OCI-LY3 (cell line): ENCODE data around the gene KCNIP4.

Experiments
- H2AFZ ChIP-seq: fragments of 200-600, 300-600 bp; shearing (Covaris generic); 2 replicates; pipeline ENCODE4 v1.6.0; 2014; ENCODE audit warnings: antibody characterized with exemption, low read depth, low read length
- H3K27ac ChIP-seq: fragments of 200-600, 300-600 bp; sonication (generic); 2 replicates; pipeline ENCODE4 v1.5.1; 2014; ENCODE audit warnings: mild to moderate bottlenecking, low read length, moderate library complexity, mixed read lengths
- H3K27me3 ChIP-seq: fragments of 200-600, 300-600 bp; sonication (generic); 2 replicates; pipeline ENCODE4 v1.6.1; 2014; ENCODE audit warnings: low read depth, low read length, mixed read lengths
- H3K36me3 ChIP-seq: fragments of 200-600, 300-600 bp; sonication (generic); replicated peaks from 2 replicates; pipeline ENCODE3; 2014; ENCODE audit warnings: low read depth, low read length, mixed read lengths
- H3K4me1 ChIP-seq: fragments of 300-600, 200-600 bp; sonication (generic); 2 replicates; pipeline ENCODE4 v1.6.1; 2014; ENCODE audit warnings: low read length, mixed read lengths
- H3K4me2 ChIP-seq: fragments of 200-600, 300-600 bp; sonication (generic); 2 replicates; pipeline ENCODE4 v1.6.1; 2014; ENCODE audit warnings: low read length, mixed read lengths
- H3K4me3 ChIP-seq: fragments of 300-600, 200-600 bp; sonication (generic); 2 replicates; pipeline ENCODE4 v1.5.1; 2014; ENCODE audit warnings: antibody characterized with exemption, mild to moderate bottlenecking, low read length, moderate library complexity
- H3K79me2 ChIP-seq: fragments of 300-600, 200-600 bp; shearing (Covaris generic); 2 replicates; pipeline ENCODE4 v1.6.1; 2014; ENCODE audit warnings: mild to moderate bottlenecking, low read length, mixed read lengths
- H3K9ac ChIP-seq: fragments of 300-600, 200-600 bp; shearing (Covaris generic); 2 replicates; pipeline ENCODE4 v1.6.0; 2014; ENCODE audit warnings: mild to moderate bottlenecking, low read length, moderate library complexity
- H3K9me3 ChIP-seq: fragments of 200-600, 300-600 bp; shearing (Covaris generic); 2 replicates; pipeline ENCODE4 v1.6.1; 2014; ENCODE audit warnings: low read length, mixed read lengths; ENCODE audit not compliant: insufficient read depth
- H4K20me1 ChIP-seq: fragments of 200-600, 300-600 bp; sonication (generic); 2 replicates; pipeline ENCODE4 v1.6.1; 2016; ENCODE audit warnings: low read length, mixed read lengths; ENCODE audit not compliant: insufficient read depth
- EZH2phosphoT487 ChIP-seq: fragments of 200-600 bp; shearing (Covaris generic); IDR thresholded peaks from 2 replicates; pipeline ENCODE4 v1.6.1; 2018; ENCODE audit warnings: antibody characterized with exemption, mixed run types, low read depth
- TF ChIP-seq, protein P1 (sequence below): fragments of 200-600, 300-600 bp; sonication (generic); IDR thresholded peaks from 2 replicates; pipeline ENCODE4 v1.5.1; 2014; ENCODE audit warnings: antibody characterized with exemption, low read length, low read depth

KCNIP4 gene

DNA sequence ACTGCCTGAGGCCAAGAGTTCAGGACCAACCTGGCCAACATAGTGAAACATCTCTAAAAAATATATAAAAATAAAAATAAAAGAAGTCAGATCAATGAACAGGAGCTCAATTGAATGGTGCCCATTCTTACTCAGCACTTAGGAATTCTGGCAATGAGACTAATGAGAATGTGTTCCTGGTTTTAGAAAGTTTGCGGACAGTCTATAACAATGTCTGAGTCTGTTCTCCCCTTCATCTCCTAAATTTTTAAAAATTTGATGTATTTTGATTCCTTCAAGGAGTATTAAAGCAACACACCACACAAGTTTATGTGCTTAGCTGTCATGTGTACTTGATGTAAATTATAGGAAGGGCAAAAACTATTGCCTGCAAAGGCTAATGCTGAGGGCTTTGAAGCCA, 30.6 kb upstream of the KCNIP4 start:
- no peaks in the 10 kb centered on the region for H4K20me1 ChIP-seq
- no peaks in the 10 kb centered on the region for H3K9me3 ChIP-seq
- H3K36me3 ChIP-seq = no peaks in the 10 kb centered on the region

DNA sequence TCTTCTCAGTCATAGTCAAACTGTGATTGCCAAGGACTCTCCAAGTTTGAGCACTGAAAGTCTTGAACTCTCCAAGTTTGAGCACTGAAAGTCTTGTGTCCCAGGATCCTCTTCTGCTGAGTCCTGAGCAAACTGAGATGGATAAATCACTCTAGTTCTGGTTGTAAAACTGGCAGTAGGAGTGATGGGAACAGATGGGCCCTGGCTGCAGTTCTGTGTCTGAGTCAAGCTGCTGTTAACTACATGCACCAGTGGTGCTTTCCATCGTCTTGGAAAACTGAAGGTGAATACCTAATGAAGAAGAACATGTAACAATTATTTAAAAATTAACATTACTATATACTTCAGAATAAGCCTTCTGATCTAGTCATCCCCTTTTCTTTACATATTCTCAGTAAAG, 27.6 kb upstream of the KCNIP4 start:
- no peaks in the 10 kb centered on the region for H3K9me3 ChIP-seq
- no peaks in the 10 kb centered on the region for H3K4me1 ChIP-seq

More for the DNA sequence above, 30.6 kb upstream of the KCNIP4 start:
- no peak overlapping the region for H3K4me3 ChIP-seq
- H3K4me2 ChIP-seq = no peak overlapping the region
- H3K9ac ChIP-seq = no peak overlapping the region
- no peak overlapping the region for H3K27ac ChIP-seq
- H3K4me1 ChIP-seq = no peaks in the 10 kb centered on the region
- TF ChIP-seq EZH2phosphoT487 = no peak
- TF ChIP-seq, protein P1, sequence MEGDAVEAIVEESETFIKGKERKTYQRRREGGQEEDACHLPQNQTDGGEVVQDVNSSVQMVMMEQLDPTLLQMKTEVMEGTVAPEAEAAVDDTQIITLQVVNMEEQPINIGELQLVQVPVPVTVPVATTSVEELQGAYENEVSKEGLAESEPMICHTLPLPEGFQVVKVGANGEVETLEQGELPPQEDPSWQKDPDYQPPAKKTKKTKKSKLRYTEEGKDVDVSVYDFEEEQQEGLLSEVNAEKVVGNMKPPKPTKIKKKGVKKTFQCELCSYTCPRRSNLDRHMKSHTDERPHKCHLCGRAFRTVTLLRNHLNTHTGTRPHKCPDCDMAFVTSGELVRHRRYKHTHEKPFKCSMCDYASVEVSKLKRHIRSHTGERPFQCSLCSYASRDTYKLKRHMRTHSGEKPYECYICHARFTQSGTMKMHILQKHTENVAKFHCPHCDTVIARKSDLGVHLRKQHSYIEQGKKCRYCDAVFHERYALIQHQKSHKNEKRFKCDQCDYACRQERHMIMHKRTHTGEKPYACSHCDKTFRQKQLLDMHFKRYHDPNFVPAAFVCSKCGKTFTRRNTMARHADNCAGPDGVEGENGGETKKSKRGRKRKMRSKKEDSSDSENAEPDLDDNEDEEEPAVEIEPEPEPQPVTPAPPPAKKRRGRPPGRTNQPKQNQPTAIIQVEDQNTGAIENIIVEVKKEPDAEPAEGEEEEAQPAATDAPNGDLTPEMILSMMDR = no peak
- no peak overlapping the region for H2AFZ ChIP-seq
- no peaks in the 10 kb centered on the region for H3K79me2 ChIP-seq
- H3K27me3 ChIP-seq = no peaks in the 10 kb centered on the region

DNA sequence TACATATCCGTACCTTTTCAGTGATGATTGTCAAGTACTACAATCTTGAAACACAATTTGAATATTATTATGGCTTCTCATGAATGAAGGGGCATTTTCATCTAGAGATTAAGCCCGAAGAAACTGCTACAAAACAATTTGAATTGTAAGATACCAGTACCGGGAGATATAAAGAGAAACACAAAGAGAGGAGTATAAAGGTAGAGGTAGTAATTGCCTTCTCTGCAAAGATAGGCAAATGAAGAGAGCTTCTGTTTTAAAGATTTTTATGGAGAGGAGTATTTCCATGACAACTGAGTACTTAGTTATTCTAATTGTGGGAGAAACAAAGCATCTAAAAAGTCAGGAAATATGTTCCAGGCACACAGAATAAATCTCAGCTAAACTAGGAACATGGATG, 25.3 kb upstream of the KCNIP4 start:
- Histone ChIP-seq H4K20me1 (no peaks in the 10 kb centered on the region), H3K4me3 (no peak overlapping the region), H3K27me3 (no peaks in the 10 kb centered on the region), H3K9me3 (no peaks in the 10 kb centered on the region), H3K27ac (no peak overlapping the region), H3K79me2 (no peaks in the 10 kb centered on the region), H3K4me2 (no peak overlapping the region), H3K9ac (no peak overlapping the region), H3K4me1 (no peaks in the 10 kb centered on the region), H2AFZ (no peak overlapping the region), H3K36me3 (no peaks in the 10 kb centered on the region)
- TF ChIP-seq EZH2phosphoT487 = no peak
- TF ChIP-seq, protein P1 = no peak

More for the DNA sequence above, 27.6 kb upstream of the KCNIP4 start:
- Histone ChIP-seq H3K4me3 (no peak overlapping the region), H3K4me2 (no peak overlapping the region), H4K20me1 (no peaks in the 10 kb centered on the region), H3K9ac (no peak overlapping the region), H3K36me3 (no peaks in the 10 kb centered on the region), H3K27ac (no peak overlapping the region), H3K27me3 (no peaks in the 10 kb centered on the region), H2AFZ (no peak overlapping the region), H3K79me2 (no peaks in the 10 kb centered on the region)
- TF ChIP-seq, protein P1 = no peak
- TF ChIP-seq EZH2phosphoT487 = no peak

DNA sequence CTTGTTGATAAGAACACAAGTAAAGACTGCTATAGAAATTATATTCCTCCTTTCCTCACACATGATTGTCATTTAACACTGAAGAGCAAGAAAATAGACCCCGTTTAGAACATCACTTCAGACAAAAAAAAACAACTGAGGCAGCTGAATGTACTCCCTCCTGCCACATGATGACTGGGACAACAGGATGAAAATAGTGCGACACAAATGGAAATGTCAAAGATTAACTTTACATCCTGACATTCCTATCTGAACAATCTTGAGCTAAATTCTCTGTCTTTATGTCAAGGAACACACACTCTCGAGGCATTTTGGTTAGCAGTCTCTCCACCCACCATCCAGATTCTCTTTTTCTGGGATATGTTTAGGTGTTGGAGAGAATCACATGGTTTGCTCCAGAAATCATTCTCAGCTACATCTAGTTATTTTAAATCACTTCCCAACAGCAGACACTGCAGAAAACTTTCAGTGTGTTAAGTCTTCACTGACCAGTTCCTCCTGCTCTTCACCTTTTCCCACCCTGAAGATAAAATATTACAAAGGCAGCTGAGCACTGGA, 16.3 kb upstream of the KCNIP4 start:
- no peaks in the 10 kb centered on the region for H3K36me3 ChIP-seq
- no peak overlapping the region for H3K4me3 ChIP-seq
- H3K4me2 ChIP-seq = no peak overlapping the region
- no peaks in the 10 kb centered on the region for H4K20me1 ChIP-seq
- no peak overlapping the region for H3K9ac ChIP-seq
- no peak overlapping the region for H3K27ac ChIP-seq
- H2AFZ ChIP-seq = no peak overlapping the region
- TF ChIP-seq, protein P1 = no peak
- TF ChIP-seq EZH2phosphoT487 = no peak
- no peaks in the 10 kb centered on the region for H3K27me3 ChIP-seq
- no peaks in the 10 kb centered on the region for H3K4me1 ChIP-seq
- H3K9me3 ChIP-seq = no peaks in the 10 kb centered on the region
- H3K79me2 ChIP-seq = no peaks in the 10 kb centered on the region
